Transverse colon (tissue), 4 donors: Measurements from ENCODE around the gene VAMP8. TPM values are rescaled to one million over a fixed set of nuclear protein-coding genes. Genes with fewer than 3 reads are reported as not detected.

Source experiments
- DNase-seq: peaks from one replicate; pipeline ENCODE4 v3.0.0-alpha.2; 2019
- H3K27ac ChIP-seq, 4 donors: fragments of 200-600 bp; sonication (generic); 2 replicates each; pipeline ENCODE4 v1.5.1; 2016 to 2018; ENCODE audit warnings: inconsistent platforms in 4 of 4
- H3K27me3 ChIP-seq: fragments of 200-600 bp; sonication (generic); 2 replicates; pipeline ENCODE4 v1.5.1; 2017; ENCODE audit warnings: inconsistent platforms
- H3K36me3 ChIP-seq, 4 donors: fragments of 200-600 bp; sonication (generic); 2 replicates each; pipeline ENCODE4 v1.5.1; 2017 to 2019; ENCODE audit warnings: inconsistent platforms in 4 of 4
- H3K4me1 ChIP-seq, 4 donors: fragments of 200-600 bp; sonication (generic); 2 replicates each; pipeline ENCODE4 v1.5.1; 2017 to 2020; ENCODE audit warnings: inconsistent platforms in 4 of 4
- H3K4me3 ChIP-seq, 4 donors: fragments of 200-600 bp; sonication (generic); 1 replicate in 1 of 4; 2 replicates in 3 of 4; pipeline versions ENCODE4 v1.5.1 to v1.6.1; 2017 to 2019; ENCODE audit warnings: inconsistent platforms in 4 of 4
- H3K9me3 ChIP-seq, 2 donors: fragments of 200-600 bp; sonication (generic); 2 replicates each; pipeline ENCODE4 v1.5.1; 2017 to 2019; ENCODE audit warnings: inconsistent platforms in 2 of 2
- CTCF ChIP-seq, 5 experiments: fragments of 200-600 bp in 3 of 5; fragments of 450-650 bp in 2 of 5; sonication (generic) in 3 of 5; IDR thresholded peaks; 1 replicate in 2 of 5; 2 replicates in 3 of 5; pipeline ENCODE4 v1.5.1; 2016 to 2017; ENCODE audit warnings: antibody characterized with exemption in 5 of 5, inconsistent platforms in 3 of 5, mild to moderate bottlenecking in 2 of 5, moderate library complexity in 1 of 5
- EP300 ChIP-seq: sonication (generic); formaldehyde crosslinking; IDR thresholded peaks from one replicate; pipeline ENCODE4 v1.6.1; 2017; ENCODE audit warnings: antibody characterized with exemption, low read depth
- POLR2A ChIP-seq: fragments of 450-650 bp; IDR thresholded peaks from one replicate; pipeline ENCODE4 v1.6.1; 2016; ENCODE audit warnings: antibody characterized with exemption, mild to moderate bottlenecking, moderate library complexity
- POLR2AphosphoS5 ChIP-seq, 3 donors: sonication (generic); formaldehyde crosslinking; IDR thresholded peaks; one replicate each; pipeline ENCODE4 v1.6.1; 2016; ENCODE audit warnings: antibody characterized with exemption in 3 of 3
- WGBS, 2 donors: methylation state at CpG; one replicate each; pipeline ENCODE4 v1.1.5; 2018; ENCODE audit warnings: low coverage in 1 of 2; 5-methylcytosine and 5-hydroxymethylcytosine counted together
- in situ Hi-C, 4 donors: fragments of 200-750 bp; cut with MboI; loops; one replicate each; pipeline versions ENCODE4 v1.15.0 to v1.15.1; 2017; ENCODE audit warnings: low sequenced_read_pairs in 3 of 4, low pct_ligation_motif_present in 1 of 4, low pct_unique_long_range_greater_than_20kb in 1 of 4
- intact Hi-C: fragments of 100-400 bp; cut with DNase I; formaldehyde crosslinking; loops from one replicate; pipeline ENCODE4 v1.15.1; 2023; ENCODE audit warnings: low total_unique reads
- total RNA-seq, 4 donors: library from RNA; depleted of rRNA; stranded (reverse); fragments of >200 nt; gene quantifications; one replicate each; pipeline ENCODE4 v1.1.0, GENCODE V29; 2016

Gene VAMP8
- total RNA-seq, 4 donors from 2014 or later: 10.5 to 186 (median 147) TPM

GRCh38 chr2:85600235-85600575, 22.8 kb downstream of the VAMP8 start:
- peaks cover 25 to 42% (median 35%) of the 10 kb centered on the region in 4 donors for H3K4me1 ChIP-seq
- no peaks in the 10 kb centered on the region for H3K9me3 ChIP-seq
- in situ Hi-C loops: no loop called here
- TF ChIP-seq POLR2A (no peak), POLR2AphosphoS5 (IDR thresholded peaks at IDR 0.05) (no peak), EP300 (no peak), CTCF (IDR thresholded peaks at IDR 0.05) (no peak)
- DNase-seq: no peak
- WGBS, 2 donors: 88% methylated on average over 3 of the region's 3 CpGs; no CpG with 5 or more reads in 1 of the 2 donors
- H3K4me3 ChIP-seq: no peak overlapping the region
- H3K27ac ChIP-seq: no peak overlapping the region
- intact Hi-C loops: no loop called here
- H3K36me3 ChIP-seq: peaks cover 0 to 6% (median 0%) of the 10 kb centered on the region in 4 donors
- no peaks in the 10 kb centered on the region for H3K27me3 ChIP-seq

GRCh38 chr2:85600951-85601770, 23.8 kb downstream of the VAMP8 start:
- peaks cover 0 to 6% (median 0%) of the 10 kb centered on the region in 4 donors for H3K36me3 ChIP-seq
- no peaks in the 10 kb centered on the region for H3K9me3 ChIP-seq
- 80% methylated on average over 6 of the region's 6 CpGs; no CpG with 5 or more reads in 1 of the 2 donors for WGBS, 2 donors
- H3K4me1 ChIP-seq: peaks cover 27 to 42% (median 38%) of the 10 kb centered on the region in 4 donors
- no peak for TF ChIP-seq POLR2A
- no peak for TF ChIP-seq CTCF (IDR thresholded peaks at IDR 0.05)
- TF ChIP-seq POLR2AphosphoS5 (IDR thresholded peaks at IDR 0.05): no peak
- TF ChIP-seq EP300: no peak
- H3K4me3 ChIP-seq: peak overlapping the region in 3 of 4 donors; percentile 79 to 87 (median 81)
- intact Hi-C loops (no loop called here), in situ Hi-C loops (no loop called here)
- DNase-seq: no peak
- peak overlapping the region; percentile 89 to 95 (median 92) for H3K27ac ChIP-seq
- H3K27me3 ChIP-seq: no peaks in the 10 kb centered on the region

GRCh38 chr2:85601771-85602475, 24.5 kb downstream of the VAMP8 start:
- peaks cover 0 to 6% (median 0%) of the 10 kb centered on the region in 4 donors for H3K36me3 ChIP-seq
- in situ Hi-C loops: no loop called here
- peak overlapping the region; percentile 70 to 87 (median 80) for H3K4me3 ChIP-seq
- TF ChIP-seq EP300 (no peak), CTCF (IDR thresholded peaks at IDR 0.05) (no peak), POLR2A (no peak), POLR2AphosphoS5 (IDR thresholded peaks at IDR 0.05) (no peak)
- peak overlapping the region; percentile 89 to 95 (median 92) for H3K27ac ChIP-seq
- H3K4me1 ChIP-seq: peaks cover 20 to 35% (median 32%) of the 10 kb centered on the region in 4 donors
- no peaks in the 10 kb centered on the region for H3K9me3 ChIP-seq
- no peaks in the 10 kb centered on the region for H3K27me3 ChIP-seq
- WGBS, 2 donors: 5% methylated on average over 34 of the region's 36 CpGs; no CpG with 5 or more reads in 1 of the 2 donors
- peak; percentile 73 for DNase-seq
- intact Hi-C loops: no loop called here
